Measurements from ENCODE around the gene HTR3D. TPM values are rescaled to one million over a fixed set of nuclear protein-coding genes. Genes with fewer than 3 reads are reported as not detected.
A peak's percentile ranks its signal among the peaks of the same experiment; 100 is the strongest.

The HTR3D gene
- total and polyA plus RNA-seq, 9 of the 15 experiments (the other 6 are each of a cell fraction or from before 2014, with no cell fraction given), result not detected

- H3K4me2 ChIP-seq (ENCODE audit: insufficient read depth, low read length), result no peak overlapping the region
- peaks cover 10 to 15% of the 10 kb centered on the region in 2 experiments; a peak in 4 of 5 replicates for H3K4me1 ChIP-seq (replicated peaks in 1 of 2; ENCODE audit: control insufficient read depth in 2 of 2, insufficient read depth in 2 of 2, low read length in 2 of 2)
- H3K4me3 ChIP-seq, result no peak overlapping the region
- no peaks in the 10 kb centered on the region for H4K20me1 ChIP-seq (replicated peaks; ENCODE audit: control insufficient read depth, insufficient read depth, low read length)
- no peak for ATAC-seq
- WGBS (ENCODE audit: insufficient coverage, low coverage, missing lambda C conversion rate), result 92% methylated on average over 11 of the region's 11 CpGs
- FAIRE-seq, result no peak
- TF ChIP-seq ZNF217 (CRISPR knock-in tag; IDR thresholded peaks at IDR 0.05), result no peak
- TF ChIP-seq HDAC1 (IDR thresholded peaks at IDR 0.05), result no peak
- TF ChIP-seq YBX1 (IDR thresholded peaks at IDR 0.05), result no peak
- TF ChIP-seq THAP7 (CRISPR knock-in tag; IDR thresholded peaks at IDR 0.05), result no peak
- TF ChIP-seq NR4A1 (CRISPR knock-in tag; IDR thresholded peaks at IDR 0.05), result no peak
- TF ChIP-seq NR4A1 (tag; IDR thresholded peaks at IDR 0.05), result no peak
- no peak for TF ChIP-seq POLR2AphosphoS5 (IDR thresholded peaks at IDR 0.05; ENCODE audit: control insufficient read depth, insufficient read depth, low read depth, low read length)
- TF ChIP-seq SREBF2 (CRISPR knock-in tag; IDR thresholded peaks at IDR 0.05), result no peak
- TF ChIP-seq ZNF124 (CRISPR knock-in tag; IDR thresholded peaks at IDR 0.05), result no peak
- TF ChIP-seq BRF2 (IDR thresholded peaks at IDR 0.05; ENCODE audit: borderline replicate concordance, insufficient read depth, insufficient read length), result no peak
- TF ChIP-seq NFE2 (IDR thresholded peaks at IDR 0.05; ENCODE audit: low read depth), result no peak
- TF ChIP-seq KLF1 (tag; IDR thresholded peaks at IDR 0.05), result no peak
- no peaks in the 10 kb centered on the region for H3K9me3 ChIP-seq (replicated peaks; ENCODE audit: control insufficient read depth, insufficient read depth, low read depth, low read length)
- intact Hi-C loops (cut with micrococcal nuclease), result no loop called here
- no peaks in the 10 kb centered on the region for H3K27me3 ChIP-seq (ENCODE audit: control insufficient read depth in 2 of 2, insufficient read depth in 2 of 2, low read length in 2 of 2)
- in situ Hi-C loops (cut with MboI), result no loop called here
- CTCF ChIA-PET (ENCODE audit: low intra/inter-chr PET ratio), result no interaction called here
- H3K36me3 ChIP-seq (ENCODE audit: control insufficient read depth, insufficient read depth, low read length), result peaks cover 82% of the 10 kb centered on the region
- POLR2A ChIA-PET, result interaction anchor here (0.6 to 1.9 kb wide), 4 partner anchors 10 to 986 kb away, joined by 3 to 12 read pairs (median 4); no protein-coding TSS in a partner anchor
- peak overlapping the region in 1 of 2 experiments; percentile 42; a peak in 1 of 4 replicates for H3K9ac ChIP-seq (ENCODE audit: insufficient read depth in 1 of 2, low read depth in 2 of 2, low read length in 2 of 2)
- DNase-seq (ENCODE audit: extremely low read depth in 1 of 4, low spot score in 3 of 4), result no peak
- H3K27ac ChIP-seq (ENCODE audit: extremely low read depth, low read depth, low read length), result no peak overlapping the region
- H2AFZ ChIP-seq (ENCODE audit: low read depth, low read length), result no peak overlapping the region
- no peaks in the 10 kb centered on the region for H3K9me1 ChIP-seq (ENCODE audit: control insufficient read depth, insufficient read depth, low read length)
- 0 out of 3 replicates have a peak, but pooled peaks cover 10% of the 10 kb centered on the region for H3K79me2 ChIP-seq (ENCODE audit: control insufficient read depth, insufficient read depth, low read length)
- BruUV-seq (replicated peaks), result no TSS peak
Measured at GRCh38 chr3:183987000-183987600, 44.4 kb upstream of the HTR3D start.
